NCI-H187 (cell line): ENCODE measurements around the gene CNOT1.
"Not testable (repeated sequence)": the region's sequence is repeated elsewhere in the genome, so short reads cannot be mapped to it uniquely, and the experiment has no call there.

ENCODE experiments used
- DNase-seq, 2 experiments: peaks; one replicate each; lab custom pipeline; 2025; lab: John Stamatoyannopoulos, UW

CNOT1 gene

DNA sequence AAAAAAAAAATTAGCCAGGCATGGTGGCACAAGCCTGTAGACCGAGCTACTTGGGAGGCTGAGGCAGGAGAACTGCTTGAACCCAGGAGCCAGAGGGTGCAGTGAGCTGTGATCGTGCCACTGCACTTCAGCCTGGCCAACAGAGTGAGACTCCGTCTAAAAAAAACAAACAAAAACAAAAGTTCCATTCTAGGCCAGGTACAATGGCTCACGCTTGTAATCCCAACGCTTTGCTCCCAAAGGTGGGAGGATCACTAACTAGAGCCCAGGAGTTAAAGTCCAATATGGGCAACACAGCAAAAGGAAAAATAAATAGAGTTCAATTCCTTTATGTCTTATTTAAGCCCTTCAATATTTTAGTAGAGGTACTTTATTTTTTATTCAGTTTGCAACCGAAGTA lies 47.5 kb downstream of the CNOT1 start:
- no peak for DNase-seq

DNA sequence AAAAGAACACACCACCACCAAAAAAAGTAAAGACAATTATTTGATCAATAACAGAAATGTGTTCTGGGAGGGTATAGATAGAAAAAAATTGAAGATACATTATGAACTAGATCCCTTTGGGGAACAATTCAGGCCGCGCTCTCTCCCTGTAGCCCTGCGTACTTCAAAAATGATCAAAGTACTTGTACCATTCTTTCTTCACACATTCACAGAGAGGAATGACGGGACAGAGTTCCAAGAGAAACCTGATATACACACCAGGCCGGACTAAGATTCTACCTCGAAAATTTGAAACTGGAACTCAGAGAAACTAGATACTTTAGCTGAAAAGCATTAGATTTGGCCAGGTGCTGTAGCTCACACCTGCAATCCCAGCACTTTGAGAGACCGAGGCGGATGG lies 50.0 kb downstream of the CNOT1 start:
- no peak for DNase-seq

GRCh38 chr16:58578642-58579041 lies 51.0 kb downstream of the CNOT1 start:
- DNase-seq, result no peak

DNA sequence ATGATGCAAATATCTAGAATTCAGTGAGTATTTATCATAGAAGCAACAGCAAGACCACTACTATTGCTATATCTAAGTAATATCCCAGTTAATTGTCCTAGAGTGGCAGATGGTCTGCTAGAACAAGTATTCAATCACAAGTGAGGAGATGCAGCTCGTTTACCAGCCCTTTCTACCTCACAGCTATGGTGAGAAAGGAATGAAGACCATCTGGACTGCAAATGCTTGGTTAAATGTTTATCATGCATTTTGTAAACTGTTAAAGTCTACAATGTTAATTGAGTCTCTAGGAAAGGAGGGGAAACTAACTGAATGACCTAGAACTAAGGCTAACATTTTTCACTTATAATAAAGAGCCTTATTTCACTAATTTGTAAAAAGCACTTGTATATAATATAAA lies 52.5 kb downstream of the CNOT1 start:
- DNase-seq, result no peak

GRCh38 chr16:58574895-58575294 lies 54.7 kb downstream of the CNOT1 start:
- no peak for DNase-seq

- DNase-seq, result not testable (repeated sequence)
Measured at GRCh38 chr16:58565697-58566096, 63.9 kb downstream of the CNOT1 start.

DNA sequence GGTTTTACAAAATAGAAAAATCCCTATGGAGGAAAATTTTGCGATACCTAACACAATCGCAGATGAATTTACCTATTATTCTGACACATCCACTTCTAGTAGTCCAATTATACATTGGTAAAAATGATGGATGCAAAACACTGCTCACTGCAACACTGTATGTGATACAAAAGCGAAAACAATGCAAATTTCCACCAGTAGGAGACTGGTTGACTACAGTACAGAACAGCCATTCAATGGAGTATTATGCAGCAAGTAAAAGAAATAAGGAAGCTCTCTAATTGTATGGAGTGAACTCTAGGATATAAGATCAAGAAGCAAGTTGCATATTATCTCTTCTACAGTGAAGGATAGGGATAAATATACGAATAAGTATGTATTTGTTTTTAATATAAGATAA lies 65.9 kb downstream of the CNOT1 start:
- DNase-seq, result no peak

DNA sequence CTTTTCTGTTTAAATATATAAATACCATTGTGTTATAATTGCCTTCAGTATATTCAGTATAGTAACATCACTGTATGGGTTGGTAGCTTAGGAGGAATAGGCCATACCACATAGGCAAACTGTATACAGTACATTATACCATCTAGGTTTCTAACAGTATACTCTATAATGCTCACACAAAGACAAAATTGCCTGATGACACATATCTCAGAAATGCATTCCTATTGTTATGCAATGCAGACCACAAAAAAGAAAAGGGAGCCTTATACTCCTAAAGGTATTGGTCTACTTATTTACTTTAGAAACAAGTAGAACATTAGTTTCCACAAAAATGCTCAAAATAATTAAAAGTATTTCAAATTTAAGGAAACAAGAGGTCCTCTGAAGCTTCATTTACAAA lies 66.4 kb downstream of the CNOT1 start:
- DNase-seq, result no peak

DNA sequence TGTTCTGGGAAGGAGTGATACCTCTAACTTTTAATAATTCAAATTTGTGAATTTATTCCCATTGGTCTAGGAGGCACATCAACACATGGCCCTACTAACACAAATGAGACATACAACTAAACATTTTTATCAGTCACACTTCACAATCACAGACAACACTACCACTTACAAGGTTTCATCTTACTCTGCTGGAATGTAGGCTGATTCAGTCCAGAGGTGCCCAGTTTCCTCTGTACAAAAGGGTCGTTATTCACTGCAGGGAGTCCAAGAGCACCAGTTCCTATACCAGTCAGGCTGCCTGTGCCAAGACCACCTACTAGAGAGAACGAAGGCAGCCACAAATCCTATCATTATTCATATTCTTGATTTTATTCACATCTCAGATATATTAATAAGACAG lies 72.9 kb downstream of the CNOT1 start:
- DNase-seq, result no peak

DNA sequence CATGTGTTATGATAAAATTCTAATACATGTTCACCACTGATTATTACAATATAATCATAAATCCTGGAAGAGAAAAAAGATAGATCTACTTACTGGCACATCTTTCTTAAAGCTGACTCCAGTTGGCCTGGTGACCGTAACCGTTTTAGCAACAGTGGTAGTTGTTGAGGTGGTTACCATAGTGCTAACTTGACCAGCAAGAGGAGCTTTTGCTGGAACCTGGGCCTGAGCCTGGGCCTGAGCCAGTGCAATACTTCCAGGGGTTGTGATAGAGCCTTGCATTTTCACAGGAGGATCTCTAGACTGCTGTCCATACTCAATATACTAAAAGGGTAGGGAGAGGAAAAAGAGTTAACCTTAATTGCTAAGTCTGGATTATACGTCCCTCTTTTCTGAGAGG lies 78.1 kb downstream of the CNOT1 start:
- no peak for DNase-seq

GRCh38 chr16:58548378-58548777 lies 81.2 kb downstream of the CNOT1 start:
- no peak for DNase-seq

DNA sequence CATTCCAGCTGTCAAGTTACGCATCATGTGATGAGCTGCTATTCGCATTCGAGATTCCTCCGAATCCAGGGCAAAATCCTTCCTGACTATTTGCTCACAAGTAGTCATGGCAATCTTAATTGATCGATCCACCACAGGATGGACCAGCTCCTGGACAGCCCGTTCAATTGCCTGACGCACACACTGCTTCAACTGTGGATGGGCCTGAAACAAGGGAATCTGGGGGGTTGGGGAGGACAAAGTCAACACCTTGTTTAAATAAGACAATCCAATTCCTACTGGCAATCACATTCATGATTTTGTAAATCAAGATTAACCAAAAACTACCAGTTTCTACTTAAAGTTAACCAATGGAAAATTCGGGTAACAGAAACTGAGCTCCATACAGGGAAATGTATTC lies 85.9 kb downstream of the CNOT1 start:
- DNase-seq, result no peak

DNA sequence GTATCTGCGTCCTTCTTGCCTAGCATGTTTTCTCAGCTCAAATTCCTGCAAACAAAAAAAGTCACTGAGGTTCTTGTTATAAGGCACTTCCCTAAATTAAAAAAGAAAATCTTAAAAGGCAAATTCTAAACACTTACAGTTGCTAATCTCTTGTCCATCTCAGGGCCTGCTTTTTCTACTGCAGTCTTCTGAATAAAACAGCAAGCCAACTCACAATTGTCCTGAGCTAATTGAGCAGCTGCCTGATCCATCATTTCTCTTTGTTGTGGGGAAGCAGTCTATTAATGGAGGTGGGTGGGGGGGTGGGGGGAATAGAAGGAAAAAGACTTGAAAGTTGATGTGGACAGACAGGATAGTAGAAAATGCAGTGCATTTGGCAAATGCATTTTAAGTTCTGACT lies 87.3 kb downstream of the CNOT1 start:
- no peak for DNase-seq

DNA sequence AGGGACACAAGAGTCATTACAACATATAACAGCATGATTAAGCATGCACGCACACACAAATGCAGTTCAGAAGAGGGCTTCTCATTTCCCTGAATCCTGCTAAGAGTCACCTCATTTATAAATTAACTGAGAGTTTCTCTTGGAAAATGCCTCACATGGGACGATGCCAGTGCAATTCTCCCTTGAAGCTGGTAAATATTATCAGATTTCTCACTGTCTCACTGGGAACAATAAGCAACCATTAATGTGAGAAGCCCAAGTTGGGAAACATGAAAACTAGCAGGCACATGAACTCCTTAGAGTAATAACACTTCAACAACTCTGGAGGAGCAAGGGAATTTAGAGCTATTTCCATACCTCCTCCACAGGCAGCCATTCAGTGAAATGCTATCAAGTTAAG lies 87.9 kb downstream of the CNOT1 start:
- no peak for DNase-seq

GRCh38 chr16:58537124-58537906 lies 92.3 kb downstream of the CNOT1 start:
- DNase-seq, result no peak

DNA sequence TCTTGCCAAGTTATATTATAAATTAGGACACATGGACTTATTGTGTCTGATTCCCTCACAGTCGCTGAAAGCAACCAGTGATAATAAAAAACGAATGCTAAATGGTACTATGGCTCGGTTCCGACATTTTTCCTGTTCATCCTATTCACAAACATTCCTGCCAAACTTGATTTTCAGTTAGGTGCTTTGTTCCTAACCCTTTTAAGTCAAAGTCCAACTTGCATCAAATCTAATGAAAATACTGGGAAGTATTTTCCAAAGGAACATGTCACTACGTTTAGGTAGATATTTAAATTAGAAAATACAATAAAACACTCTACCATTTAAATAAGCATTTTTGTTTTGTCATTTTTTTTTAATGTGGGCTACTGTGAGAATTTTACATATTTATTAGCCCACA lies 93.3 kb downstream of the CNOT1 start:
- no peak for DNase-seq

DNA sequence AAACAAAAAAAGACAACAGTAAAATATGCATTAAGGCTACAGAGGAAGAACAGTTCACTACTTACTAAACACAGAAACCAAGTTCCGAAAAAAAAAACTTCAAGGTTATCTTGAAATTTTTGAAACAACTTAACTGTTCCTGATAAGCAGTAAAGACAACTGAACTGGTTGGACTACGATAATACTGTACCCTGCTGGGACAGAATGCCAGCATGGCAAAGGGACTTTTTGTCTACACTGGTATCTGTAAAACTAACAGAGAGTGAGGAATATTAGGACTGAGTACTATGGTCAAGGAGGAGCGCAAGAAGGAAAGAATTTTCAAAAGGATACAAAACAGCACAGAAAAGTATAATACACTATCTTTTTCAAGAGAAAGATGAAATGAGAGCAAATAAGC lies 94.5 kb downstream of the CNOT1 start:
- DNase-seq, result no peak

GRCh38 chr16:58533751-58534470 lies 95.7 kb downstream of the CNOT1 start:
- no peak for DNase-seq

GRCh38 chr16:58532414-58532813 lies 97.2 kb downstream of the CNOT1 start:
- DNase-seq, result no peak

- no peak for DNase-seq
Measured at GRCh38 chr16:58530179-58530578, 99.4 kb downstream of the CNOT1 start.

- DNase-seq, result no peak
Measured at GRCh38 chr16:58519707-58520106, 109.9 kb downstream of the CNOT1 start.

GRCh38 chr16:58518980-58519368 lies 110.7 kb downstream of the CNOT1 start:
- DNase-seq, result no peak

DNA sequence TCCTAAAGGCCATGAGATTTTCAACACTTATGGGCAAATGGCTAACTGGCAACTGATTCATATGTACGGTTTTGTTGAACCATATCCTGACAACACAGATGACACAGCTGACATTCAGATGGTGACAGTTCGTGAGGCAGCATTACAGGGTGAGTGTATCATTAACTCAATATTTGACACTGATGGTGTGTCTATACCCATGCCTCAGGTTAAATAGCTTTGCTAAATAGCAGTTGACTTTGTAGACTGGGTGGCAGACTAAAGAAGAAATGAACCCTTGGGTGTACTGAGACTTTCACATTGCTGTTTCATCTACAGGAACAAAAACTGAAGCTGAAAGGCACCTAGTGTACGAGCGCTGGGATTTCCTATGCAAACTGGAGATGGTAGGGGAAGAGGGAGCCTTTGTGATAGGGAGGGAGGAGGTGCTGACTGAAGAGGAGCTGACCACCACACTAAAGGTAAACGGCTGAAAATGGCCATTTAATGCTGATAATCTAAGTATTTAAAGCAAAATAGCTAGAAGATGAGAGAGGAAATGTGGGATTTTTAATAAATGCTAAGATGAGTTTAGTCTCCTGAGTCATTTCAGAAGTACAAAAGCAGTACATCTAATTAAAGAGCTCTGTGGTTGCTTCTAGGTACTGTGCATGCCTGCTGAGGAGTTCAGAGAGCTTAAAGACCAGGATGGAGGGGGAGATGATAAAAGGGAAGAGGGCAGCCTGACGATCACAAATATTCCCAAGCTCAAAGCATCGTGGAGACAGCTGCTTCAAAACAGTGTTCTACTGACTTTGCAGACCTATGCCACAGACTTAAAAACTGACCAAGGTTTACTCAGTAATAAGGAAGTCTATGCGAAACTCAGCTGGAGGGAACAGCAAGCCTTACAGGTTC lies 111.3 kb downstream of the CNOT1 start:
- no peak for DNase-seq
